ENCODE measurements around the gene SIPA1L2. TPM values are rescaled to one million over a fixed set of nuclear protein-coding genes. Genes with fewer than 3 reads are reported as not detected.

The SIPA1L2 gene
- total RNA-seq, 1 experiment from 2014 or later, result 0.04 TPM

- Histone ChIP-seq H3K27ac (ENCODE audit: low read length) (no peak overlapping the region), H3K9ac (ENCODE audit: low read length) (no peak overlapping the region), H3K79me2 (ENCODE audit: low read length) (no peaks in the 10 kb centered on the region), H3K9me2 (replicated peaks; ENCODE audit: insufficient read depth, low read length) (no peaks in the 10 kb centered on the region), H4K20me1 (ENCODE audit: insufficient read depth, low read depth, low read length) (no peaks in the 10 kb centered on the region), H2AFZ (ENCODE audit: low read length) (no peak overlapping the region), H3K27me3 (ENCODE audit: low read length) (no peaks in the 10 kb centered on the region), H3K4me1 (ENCODE audit: low read length) (peaks cover 5% of the 10 kb centered on the region), H3K36me3 (ENCODE audit: insufficient read depth, low read length) (no peaks in the 10 kb centered on the region), H3K4me3 (ENCODE audit: low read length) (no peak overlapping the region), H3K9me3 (ENCODE audit: low read length) (no peaks in the 10 kb centered on the region), H3K4me2 (ENCODE audit: low read depth, low read length, poor library complexity, severe bottlenecking) (no peak overlapping the region)
- no peak for DNase-seq
These were observed 5.3 kb upstream of the SIPA1L2 start for GRCh38 chr1:232635279-232635678.

GRCh38 chr1:232634096-232634495, 4.2 kb upstream of the SIPA1L2 start:
- Histone ChIP-seq H3K9me3 (ENCODE audit: low read length) (no peaks in the 10 kb centered on the region), H3K9ac (ENCODE audit: low read length) (no peak overlapping the region), H4K20me1 (ENCODE audit: insufficient read depth, low read depth, low read length) (no peaks in the 10 kb centered on the region), H3K27ac (ENCODE audit: low read length) (no peak overlapping the region), H3K27me3 (ENCODE audit: low read length) (no peaks in the 10 kb centered on the region), H3K4me1 (ENCODE audit: low read length) (peaks cover 5% of the 10 kb centered on the region), H3K9me2 (replicated peaks; ENCODE audit: insufficient read depth, low read length) (no peaks in the 10 kb centered on the region), H3K79me2 (ENCODE audit: low read length) (no peaks in the 10 kb centered on the region), H3K4me3 (ENCODE audit: low read length) (no peak overlapping the region), H2AFZ (ENCODE audit: low read length) (no peak overlapping the region), H3K36me3 (ENCODE audit: insufficient read depth, low read length) (no peaks in the 10 kb centered on the region), H3K4me2 (ENCODE audit: low read depth, low read length, poor library complexity, severe bottlenecking) (no peak overlapping the region)
- DNase-seq, result peak; percentile 48

GRCh38 chr1:232630894-232631195, 912 bp upstream of the SIPA1L2 start:
- H2AFZ ChIP-seq (ENCODE audit: low read length), result no peak overlapping the region
- H3K9ac ChIP-seq (ENCODE audit: low read length), result peak overlapping the region; percentile 51

GRCh38 chr1:232629250-232630046, 485 bp downstream of the SIPA1L2 start:
- peaks cover 10% of the 10 kb centered on the region for H3K4me1 ChIP-seq (ENCODE audit: low read length)

More at GRCh38 chr1:232630894-232631195, 912 bp upstream of the SIPA1L2 start:
- Histone ChIP-seq H3K36me3 (ENCODE audit: insufficient read depth, low read length) (no peaks in the 10 kb centered on the region), H3K27ac (ENCODE audit: low read length) (no peak overlapping the region), H3K27me3 (ENCODE audit: low read length) (no peaks in the 10 kb centered on the region), H3K4me1 (ENCODE audit: low read length) (peaks cover 5% of the 10 kb centered on the region), H4K20me1 (ENCODE audit: insufficient read depth, low read depth, low read length) (no peaks in the 10 kb centered on the region), H3K79me2 (ENCODE audit: low read length) (no peaks in the 10 kb centered on the region), H3K4me2 (ENCODE audit: low read depth, low read length, poor library complexity, severe bottlenecking) (peak overlapping the region; percentile 67), H3K9me2 (replicated peaks; ENCODE audit: insufficient read depth, low read length) (no peaks in the 10 kb centered on the region), H3K9me3 (ENCODE audit: low read length) (no peaks in the 10 kb centered on the region), H3K4me3 (ENCODE audit: low read length) (peak overlapping the region; percentile 63)
- DNase-seq, result no peak

GRCh38 chr1:232628335-232629249, 1.3 kb downstream of the SIPA1L2 start:
- Histone ChIP-seq H3K9ac (ENCODE audit: low read length) (no peak overlapping the region), H3K27me3 (ENCODE audit: low read length) (no peaks in the 10 kb centered on the region), H3K4me2 (ENCODE audit: low read depth, low read length, poor library complexity, severe bottlenecking) (no peak overlapping the region), H2AFZ (ENCODE audit: low read length) (no peak overlapping the region), H3K4me3 (ENCODE audit: low read length) (no peak overlapping the region), H4K20me1 (ENCODE audit: insufficient read depth, low read depth, low read length) (no peaks in the 10 kb centered on the region), H3K9me2 (replicated peaks; ENCODE audit: insufficient read depth, low read length) (no peaks in the 10 kb centered on the region), H3K79me2 (ENCODE audit: low read length) (no peaks in the 10 kb centered on the region), H3K27ac (ENCODE audit: low read length) (no peak overlapping the region), H3K36me3 (ENCODE audit: insufficient read depth, low read length) (no peaks in the 10 kb centered on the region), H3K4me1 (ENCODE audit: low read length) (peaks cover 10% of the 10 kb centered on the region), H3K9me3 (ENCODE audit: low read length) (no peaks in the 10 kb centered on the region)
- no peak for DNase-seq

More at GRCh38 chr1:232629250-232630046, 485 bp downstream of the SIPA1L2 start:
- Histone ChIP-seq H3K9me2 (replicated peaks; ENCODE audit: insufficient read depth, low read length) (no peaks in the 10 kb centered on the region), H3K27ac (ENCODE audit: low read length) (no peak overlapping the region), H3K79me2 (ENCODE audit: low read length) (no peaks in the 10 kb centered on the region), H2AFZ (ENCODE audit: low read length) (no peak overlapping the region), H4K20me1 (ENCODE audit: insufficient read depth, low read depth, low read length) (no peaks in the 10 kb centered on the region), H3K27me3 (ENCODE audit: low read length) (no peaks in the 10 kb centered on the region), H3K4me2 (ENCODE audit: low read depth, low read length, poor library complexity, severe bottlenecking) (no peak overlapping the region), H3K36me3 (ENCODE audit: insufficient read depth, low read length) (no peaks in the 10 kb centered on the region), H3K9me3 (ENCODE audit: low read length) (no peaks in the 10 kb centered on the region), H3K4me3 (ENCODE audit: low read length) (no peak overlapping the region), H3K9ac (ENCODE audit: low read length) (no peak overlapping the region)
- DNase-seq, result no peak

- H3K9me3 ChIP-seq (ENCODE audit: low read length), result no peaks in the 10 kb centered on the region
- H2AFZ ChIP-seq (ENCODE audit: low read length), result no peak overlapping the region
- H3K36me3 ChIP-seq (ENCODE audit: insufficient read depth, low read length), result no peaks in the 10 kb centered on the region
- DNase-seq, result peak; percentile 68
- no peak overlapping the region for H3K4me3 ChIP-seq (ENCODE audit: low read length)
- H3K4me2 ChIP-seq (ENCODE audit: low read depth, low read length, poor library complexity, severe bottlenecking), result no peak overlapping the region
- H3K9ac ChIP-seq (ENCODE audit: low read length), result no peak overlapping the region
- no peaks in the 10 kb centered on the region for H4K20me1 ChIP-seq (ENCODE audit: insufficient read depth, low read depth, low read length)
- no peaks in the 10 kb centered on the region for H3K79me2 ChIP-seq (ENCODE audit: low read length)
- peaks cover 10% of the 10 kb centered on the region for H3K4me1 ChIP-seq (ENCODE audit: low read length)
- H3K27ac ChIP-seq (ENCODE audit: low read length), result no peak overlapping the region
- no peaks in the 10 kb centered on the region for H3K27me3 ChIP-seq (ENCODE audit: low read length)
- no peaks in the 10 kb centered on the region for H3K9me2 ChIP-seq (replicated peaks; ENCODE audit: insufficient read depth, low read length)
These were observed 2.1 kb downstream of the SIPA1L2 start for GRCh38 chr1:232627645-232628334.

GRCh38 chr1:232627171-232627570, 2.8 kb downstream of the SIPA1L2 start:
- Histone ChIP-seq H3K27ac (ENCODE audit: low read length) (no peak overlapping the region), H3K4me2 (ENCODE audit: low read depth, low read length, poor library complexity, severe bottlenecking) (no peak overlapping the region), H3K27me3 (ENCODE audit: low read length) (no peaks in the 10 kb centered on the region), H3K4me3 (ENCODE audit: low read length) (no peak overlapping the region), H4K20me1 (ENCODE audit: insufficient read depth, low read depth, low read length) (no peaks in the 10 kb centered on the region), H3K9me2 (replicated peaks; ENCODE audit: insufficient read depth, low read length) (no peaks in the 10 kb centered on the region), H3K36me3 (ENCODE audit: insufficient read depth, low read length) (no peaks in the 10 kb centered on the region), H3K9me3 (ENCODE audit: low read length) (no peaks in the 10 kb centered on the region), H3K79me2 (ENCODE audit: low read length) (no peaks in the 10 kb centered on the region), H3K9ac (ENCODE audit: low read length) (no peak overlapping the region), H2AFZ (ENCODE audit: low read length) (no peak overlapping the region), H3K4me1 (ENCODE audit: low read length) (peaks cover 10% of the 10 kb centered on the region)
- no peak for DNase-seq

GRCh38 chr1:232626452-232626851, 3.5 kb downstream of the SIPA1L2 start:
- no peaks in the 10 kb centered on the region for H3K9me2 ChIP-seq (replicated peaks; ENCODE audit: insufficient read depth, low read length)
- H3K36me3 ChIP-seq (ENCODE audit: insufficient read depth, low read length), result no peaks in the 10 kb centered on the region
- H3K4me2 ChIP-seq (ENCODE audit: low read depth, low read length, poor library complexity, severe bottlenecking), result no peak overlapping the region
- no peak for DNase-seq
- no peaks in the 10 kb centered on the region for H4K20me1 ChIP-seq (ENCODE audit: insufficient read depth, low read depth, low read length)
- no peak overlapping the region for H2AFZ ChIP-seq (ENCODE audit: low read length)
- peaks cover 10% of the 10 kb centered on the region for H3K4me1 ChIP-seq (ENCODE audit: low read length)
- no peak overlapping the region for H3K9ac ChIP-seq (ENCODE audit: low read length)
- no peak overlapping the region for H3K4me3 ChIP-seq (ENCODE audit: low read length)
- H3K27me3 ChIP-seq (ENCODE audit: low read length), result no peaks in the 10 kb centered on the region
- H3K9me3 ChIP-seq (ENCODE audit: low read length), result no peaks in the 10 kb centered on the region
- no peaks in the 10 kb centered on the region for H3K79me2 ChIP-seq (ENCODE audit: low read length)
- no peak overlapping the region for H3K27ac ChIP-seq (ENCODE audit: low read length)

All from Karpas-422 (cell line).